Activated T-cell treated with anti-CD3 and anti-CD28 coated beads, Interleukin-2, amount 50 U/mL, for 4 hours (primary cell): ENCODE results near the gene LAMC1. TPM values are rescaled to one million over a fixed set of nuclear protein-coding genes. Genes with fewer than 3 reads are reported as not detected.

Experiments
- ATAC-seq, 2 donors: fragments of 200-7000 bp; cut with Tn5 transposase; one replicate each; pipeline ENCODE4 v1.10.0; 2021
- DNase-seq: peaks from one replicate; pipeline ENCODE4 v3.0.0-alpha.2; 2020
- H3K27me3 Mint-ChIP-seq: one replicate; pipeline ENCODE4 v1.8.0; 2021; ENCODE audit warnings: low read depth, mixed read lengths
- H3K36me3 Mint-ChIP-seq: one replicate; pipeline ENCODE4 v1.8.0; 2022; ENCODE audit warnings: mixed read lengths; ENCODE audit not compliant: insufficient read depth
- H3K4me1 Mint-ChIP-seq: one replicate; pipeline ENCODE4 v1.8.0; 2021; ENCODE audit warnings: low read depth, mixed read lengths
- H3K4me3 Mint-ChIP-seq: one replicate; pipeline ENCODE4 v1.8.0; 2021; ENCODE audit warnings: mild to moderate bottlenecking, moderate library complexity, mixed read lengths
- H3K9me3 Mint-ChIP-seq: one replicate; pipeline ENCODE4 v1.8.0; 2021; ENCODE audit warnings: mixed read lengths
- total RNA-seq, 3 donors: library from RNA; stranded (reverse); gene quantifications; one replicate each; pipeline ENCODE4 v1.2.1, GENCODE V29; 2021

The LAMC1 gene
- total RNA-seq, 3 donors from 2014 or later, result 0.61 to 1.0 (median 0.84) TPM

- Mint-ChIP-seq H3K4me3 (no peak overlapping the region), H3K4me1 (no peaks in the 10 kb centered on the region), H3K9me3 (no peaks in the 10 kb centered on the region), H3K27me3 (peaks cover 6% of the 10 kb centered on the region), H3K36me3 (no peaks in the 10 kb centered on the region)
- no peak for ATAC-seq
- DNase-seq, result no peak
Observed at GRCh38 chr1:183092350-183092749, 69.1 kb downstream of the LAMC1 start.

GRCh38 chr1:183093066-183093668 is 69.9 kb downstream of the LAMC1 start:
- Mint-ChIP-seq H3K36me3 (no peaks in the 10 kb centered on the region), H3K4me3 (no peak overlapping the region), H3K27me3 (peaks cover 6% of the 10 kb centered on the region), H3K4me1 (no peaks in the 10 kb centered on the region), H3K9me3 (no peaks in the 10 kb centered on the region)
- ATAC-seq (no peak), DNase-seq (no peak)

- Mint-ChIP-seq H3K27me3 (peaks cover 6% of the 10 kb centered on the region), H3K4me3 (no peak overlapping the region), H3K4me1 (no peaks in the 10 kb centered on the region), H3K36me3 (no peaks in the 10 kb centered on the region), H3K9me3 (no peaks in the 10 kb centered on the region)
- ATAC-seq (no peak), DNase-seq (no peak)
Observed at GRCh38 chr1:183093786-183094298, 70.6 kb downstream of the LAMC1 start.

GRCh38 chr1:183094351-183094750 is 71.1 kb downstream of the LAMC1 start:
- ATAC-seq, result no peak
- no peak for DNase-seq
- no peaks in the 10 kb centered on the region for H3K9me3 Mint-ChIP-seq
- H3K4me1 Mint-ChIP-seq, result no peaks in the 10 kb centered on the region
- H3K4me3 Mint-ChIP-seq, result no peak overlapping the region
- H3K27me3 Mint-ChIP-seq, result peaks cover 6% of the 10 kb centered on the region
- H3K36me3 Mint-ChIP-seq, result no peaks in the 10 kb centered on the region

- no peak for ATAC-seq
- Mint-ChIP-seq H3K4me3 (no peak overlapping the region), H3K36me3 (no peaks in the 10 kb centered on the region), H3K27me3 (peaks cover 6% of the 10 kb centered on the region), H3K9me3 (no peaks in the 10 kb centered on the region), H3K4me1 (no peaks in the 10 kb centered on the region)
- no peak for DNase-seq
Observed at GRCh38 chr1:183096351-183096750, 73.1 kb downstream of the LAMC1 start.

GRCh38 chr1:183096894-183097293 is 73.7 kb downstream of the LAMC1 start:
- Mint-ChIP-seq H3K36me3 (no peaks in the 10 kb centered on the region), H3K4me1 (no peaks in the 10 kb centered on the region), H3K27me3 (peaks cover 8% of the 10 kb centered on the region), H3K9me3 (no peaks in the 10 kb centered on the region), H3K4me3 (no peak overlapping the region)
- no peak for DNase-seq
- no peak for ATAC-seq

- DNase-seq (no peak), ATAC-seq (no peak)
Observed at GRCh38 chr1:183097438-183098051, 74.3 kb downstream of the LAMC1 start.

GRCh38 chr1:183098317-183098716 is 75.1 kb downstream of the LAMC1 start:
- no peaks in the 10 kb centered on the region for H3K4me1 Mint-ChIP-seq
- H3K36me3 Mint-ChIP-seq, result no peaks in the 10 kb centered on the region
- ATAC-seq (no peak), DNase-seq (no peak)
- H3K9me3 Mint-ChIP-seq, result no peaks in the 10 kb centered on the region
- H3K27me3 Mint-ChIP-seq, result peaks cover 8% of the 10 kb centered on the region
- H3K4me3 Mint-ChIP-seq, result no peak overlapping the region

More at GRCh38 chr1:183097438-183098051, 74.3 kb downstream of the LAMC1 start:
- H3K9me3 Mint-ChIP-seq, result no peaks in the 10 kb centered on the region
- H3K27me3 Mint-ChIP-seq, result peaks cover 8% of the 10 kb centered on the region
- H3K36me3 Mint-ChIP-seq, result no peaks in the 10 kb centered on the region
- no peaks in the 10 kb centered on the region for H3K4me1 Mint-ChIP-seq
- no peak overlapping the region for H3K4me3 Mint-ChIP-seq

- H3K4me1 Mint-ChIP-seq, result no peaks in the 10 kb centered on the region
- H3K27me3 Mint-ChIP-seq, result peaks cover 2% of the 10 kb centered on the region
- DNase-seq (no peak), ATAC-seq (no peak)
- H3K4me3 Mint-ChIP-seq, result no peak overlapping the region
- H3K9me3 Mint-ChIP-seq, result no peaks in the 10 kb centered on the region
- no peaks in the 10 kb centered on the region for H3K36me3 Mint-ChIP-seq
Observed at GRCh38 chr1:183100361-183100974, 77.2 kb downstream of the LAMC1 start.

GRCh38 chr1:183101081-183101480 is 77.9 kb downstream of the LAMC1 start:
- Mint-ChIP-seq H3K4me1 (no peaks in the 10 kb centered on the region), H3K27me3 (peaks cover 2% of the 10 kb centered on the region), H3K36me3 (no peaks in the 10 kb centered on the region), H3K4me3 (no peak overlapping the region), H3K9me3 (no peaks in the 10 kb centered on the region)
- DNase-seq (no peak), ATAC-seq (no peak)

- peaks cover 2% of the 10 kb centered on the region for H3K27me3 Mint-ChIP-seq
- ATAC-seq, result no peak
- H3K9me3 Mint-ChIP-seq, result no peaks in the 10 kb centered on the region
Observed at GRCh38 chr1:183101841-183102276, 78.6 kb downstream of the LAMC1 start.

GRCh38 chr1:183103147-183103546 is 79.9 kb downstream of the LAMC1 start:
- H3K4me3 Mint-ChIP-seq, result no peak overlapping the region
- H3K9me3 Mint-ChIP-seq, result no peaks in the 10 kb centered on the region
- H3K4me1 Mint-ChIP-seq, result no peaks in the 10 kb centered on the region
- peaks cover 2% of the 10 kb centered on the region for H3K27me3 Mint-ChIP-seq
- ATAC-seq, result no peak
- H3K36me3 Mint-ChIP-seq, result no peaks in the 10 kb centered on the region
- no peak for DNase-seq

More at GRCh38 chr1:183101841-183102276, 78.6 kb downstream of the LAMC1 start:
- Mint-ChIP-seq H3K36me3 (no peaks in the 10 kb centered on the region), H3K4me3 (no peak overlapping the region), H3K4me1 (no peaks in the 10 kb centered on the region)
- no peak for DNase-seq

- no peaks in the 10 kb centered on the region for H3K9me3 Mint-ChIP-seq
- no peaks in the 10 kb centered on the region for H3K4me1 Mint-ChIP-seq
- DNase-seq (no peak), ATAC-seq (no peak)
- no peaks in the 10 kb centered on the region for H3K36me3 Mint-ChIP-seq
- H3K4me3 Mint-ChIP-seq, result no peak overlapping the region
- H3K27me3 Mint-ChIP-seq, result peaks cover 2% of the 10 kb centered on the region
Observed at GRCh38 chr1:183103577-183103976, 80.4 kb downstream of the LAMC1 start.

GRCh38 chr1:183105449-183105848 is 82.2 kb downstream of the LAMC1 start:
- H3K36me3 Mint-ChIP-seq, result no peaks in the 10 kb centered on the region
- H3K4me1 Mint-ChIP-seq, result no peaks in the 10 kb centered on the region
- no peak for ATAC-seq
- H3K4me3 Mint-ChIP-seq, result no peak overlapping the region
- H3K27me3 Mint-ChIP-seq, result peaks cover 2% of the 10 kb centered on the region
- no peak for DNase-seq
- H3K9me3 Mint-ChIP-seq, result no peaks in the 10 kb centered on the region

GRCh38 chr1:183106166-183106565 is 82.9 kb downstream of the LAMC1 start:
- ATAC-seq (no peak), DNase-seq (no peak)
- Mint-ChIP-seq H3K9me3 (no peaks in the 10 kb centered on the region), H3K4me3 (no peak overlapping the region), H3K36me3 (no peaks in the 10 kb centered on the region), H3K27me3 (peaks cover 2% of the 10 kb centered on the region), H3K4me1 (no peaks in the 10 kb centered on the region)
